HL-60/S4 treated with retinoic acid at 250 ng/mL for 4 days and 3 days (cell line): ENCODE results near the gene NADK2.

ENCODE experiments used
- in situ Hi-C: fragments of 300-500 bp; cut with MboI; formaldehyde crosslinking; loops from 2 replicates; pipeline ENCODE4 v1.7.0; 2022; ENCODE audit warnings: low sequenced_read_pairs

The NADK2 gene

DNA sequence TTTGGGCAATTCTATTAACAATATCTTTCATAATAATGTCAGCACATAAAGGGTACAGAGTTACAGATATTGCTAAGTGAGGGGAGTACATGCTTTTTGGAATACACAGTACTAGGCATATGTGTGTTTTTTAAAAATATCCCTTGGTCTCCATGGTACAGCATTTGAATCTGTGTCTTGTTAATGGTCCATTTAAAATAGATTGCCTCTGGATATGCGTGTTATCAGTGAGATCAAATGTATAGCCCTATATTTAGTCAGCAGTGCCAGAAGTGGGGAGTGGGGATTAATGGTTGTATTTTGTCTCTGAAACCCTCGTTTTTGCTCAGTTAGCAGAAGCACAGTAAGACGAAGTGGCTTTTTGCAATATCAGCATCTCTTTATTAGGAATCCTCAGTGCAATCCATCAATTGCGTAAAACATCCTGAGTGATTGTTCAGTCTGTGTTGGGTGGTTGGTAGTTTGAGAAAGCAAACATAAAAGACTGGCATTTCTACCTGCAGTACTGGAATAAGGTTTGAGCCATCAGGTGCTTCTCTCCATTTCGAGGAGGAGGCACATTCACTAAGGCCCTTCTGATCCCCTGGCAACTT is 70.8 kb downstream of the NADK2 start:
- in situ Hi-C loops = no loop called here

DNA sequence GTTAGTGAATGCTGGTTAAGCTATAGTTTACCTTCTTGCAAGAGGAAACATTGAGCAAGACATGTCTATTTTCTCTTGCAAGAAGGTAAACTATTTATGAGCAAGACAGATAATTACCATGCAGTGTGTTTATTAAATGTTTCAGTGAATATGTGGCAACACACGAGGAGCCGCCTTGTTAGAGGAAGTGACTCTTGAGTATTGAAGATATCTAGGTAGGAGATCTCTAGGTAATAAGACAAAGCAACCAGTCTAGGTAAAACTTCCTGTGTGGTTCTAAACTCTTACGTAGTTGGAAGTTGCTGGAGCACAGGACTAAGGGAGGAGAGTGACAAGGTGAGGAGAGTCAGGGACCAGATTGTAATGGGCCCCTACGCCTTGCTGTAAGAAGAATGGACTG is 73.0 kb downstream of the NADK2 start:
- in situ Hi-C loops = no loop called here

DNA sequence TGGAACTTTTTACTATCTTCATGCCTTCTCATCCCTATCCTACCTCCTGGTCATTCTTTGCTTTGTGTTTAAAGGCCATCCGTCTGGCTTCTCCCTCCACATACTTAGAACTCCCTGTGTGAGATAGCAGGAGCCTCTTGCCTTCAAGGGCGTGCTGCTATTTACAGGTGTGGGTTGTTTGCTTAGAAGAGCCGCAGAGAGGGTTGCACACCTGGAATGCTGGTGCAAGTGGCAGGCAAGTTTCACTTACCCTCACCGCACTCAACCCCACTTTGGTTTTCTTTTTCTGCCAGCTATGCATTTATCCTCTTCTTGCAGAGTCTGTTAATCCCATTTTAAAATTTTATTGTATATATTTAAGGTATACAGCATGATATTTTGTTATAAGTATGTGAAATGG is 77.3 kb downstream of the NADK2 start:
- in situ Hi-C loops = no loop called here

DNA sequence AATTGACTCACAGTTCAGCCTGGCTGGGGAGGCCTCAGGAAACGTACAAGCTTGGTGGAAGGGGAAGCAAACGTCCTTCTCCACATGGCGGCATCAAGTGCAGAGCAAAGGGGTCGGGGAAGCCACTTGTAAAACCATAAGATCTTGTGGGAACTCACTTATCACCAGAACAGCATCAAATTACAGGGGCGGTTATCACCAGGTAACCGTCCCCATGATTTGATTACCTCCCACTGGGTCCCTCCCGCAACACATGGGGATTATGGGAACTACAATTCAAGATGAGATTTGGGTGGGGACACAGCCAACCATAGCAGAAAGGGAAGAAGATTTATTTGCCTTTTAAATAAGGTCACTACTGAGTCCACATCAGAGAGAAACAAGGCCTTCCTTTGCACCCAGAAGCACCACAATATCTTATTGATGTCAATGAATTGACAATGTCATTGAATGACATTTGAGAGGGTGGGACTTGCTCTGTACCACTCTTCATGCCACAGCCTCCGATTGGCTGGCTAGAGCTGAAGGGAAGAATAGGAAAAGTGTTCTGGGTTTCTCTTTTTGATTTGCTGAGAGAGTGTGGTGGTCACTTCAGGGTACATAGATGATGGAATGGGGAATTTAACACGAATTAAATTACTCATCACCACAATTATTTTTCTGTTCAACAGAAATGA is 78.8 kb downstream of the NADK2 start:
- in situ Hi-C loops = no loop called here

DNA sequence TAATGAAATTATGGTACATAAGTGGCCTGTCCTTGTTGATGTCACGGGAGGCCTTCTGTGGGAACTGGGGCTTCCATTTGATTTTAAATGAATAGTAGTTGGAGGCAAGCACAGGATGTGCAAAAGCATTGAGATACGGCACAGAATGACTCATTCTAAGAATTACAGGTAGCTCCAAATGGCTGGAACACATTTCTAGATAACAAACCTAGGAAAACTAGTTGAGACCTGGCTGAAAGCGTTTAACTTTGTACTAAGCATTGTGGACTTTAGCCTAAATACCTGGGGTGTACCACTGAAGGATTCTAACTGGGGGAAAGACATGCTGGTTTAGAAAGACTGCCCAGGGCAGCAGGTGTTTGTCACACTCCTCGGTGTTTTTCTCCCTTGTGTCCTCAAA is 80.4 kb downstream of the NADK2 start:
- in situ Hi-C loops = no loop called here

DNA sequence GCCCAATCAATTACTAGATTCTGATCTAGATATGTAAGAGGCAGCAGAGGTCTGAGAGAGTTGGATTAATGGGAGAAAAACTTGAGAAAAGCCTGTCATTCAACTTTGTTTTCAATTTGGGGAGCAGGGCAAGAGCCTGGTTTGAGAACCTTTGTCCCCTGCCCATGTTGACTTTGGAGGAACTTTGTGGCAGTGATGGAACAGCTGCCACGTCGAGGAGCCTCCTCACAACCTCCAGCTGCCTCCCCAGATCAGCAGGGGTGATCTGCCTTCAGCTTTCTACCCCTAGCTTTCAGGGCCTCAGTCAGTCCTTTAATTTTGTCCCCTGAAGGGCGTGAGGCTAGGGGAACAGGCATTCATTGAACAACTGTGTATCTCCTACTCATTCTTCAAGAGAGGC is 81.1 kb downstream of the NADK2 start:
- in situ Hi-C loops = no loop called here

DNA sequence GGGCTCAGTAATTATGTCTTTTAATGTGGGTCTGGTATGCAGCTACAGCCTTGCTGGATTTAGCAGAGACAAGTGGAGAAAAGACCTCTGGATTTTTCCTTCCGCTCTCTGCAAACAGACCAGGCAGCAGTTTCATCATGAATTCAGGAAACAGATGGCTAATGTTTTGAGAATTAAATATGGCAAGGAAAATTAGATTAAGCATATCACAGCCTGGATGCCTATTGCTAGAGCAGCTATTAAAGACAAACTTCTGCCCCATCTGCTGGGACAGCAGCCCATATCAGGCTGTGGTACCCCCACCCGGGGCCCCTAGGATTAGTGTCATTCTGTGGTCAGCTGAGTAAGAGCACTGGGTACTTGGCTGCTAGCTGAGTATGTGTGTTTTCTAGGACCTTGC is 83.6 kb downstream of the NADK2 start:
- in situ Hi-C loops = no loop called here

DNA sequence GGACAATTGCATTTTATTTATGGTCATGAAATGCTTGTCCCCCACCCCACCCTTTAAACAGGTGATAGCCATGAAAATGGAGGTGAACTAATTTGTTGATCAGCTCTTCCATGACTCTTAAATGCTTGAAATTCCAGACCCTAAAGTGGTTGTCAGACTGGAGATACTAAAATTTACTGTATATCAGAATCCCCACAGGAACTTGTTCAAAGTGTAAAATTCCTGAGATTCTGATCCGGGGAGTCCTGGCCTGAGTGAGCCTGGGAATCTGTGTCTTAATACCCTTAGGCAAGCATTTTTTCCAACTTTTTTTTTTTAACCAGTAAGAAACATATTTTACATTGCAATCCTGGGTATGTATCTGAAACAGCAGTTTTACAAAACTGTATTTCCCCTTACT is 85.1 kb downstream of the NADK2 start:
- in situ Hi-C loops = no loop called here

DNA sequence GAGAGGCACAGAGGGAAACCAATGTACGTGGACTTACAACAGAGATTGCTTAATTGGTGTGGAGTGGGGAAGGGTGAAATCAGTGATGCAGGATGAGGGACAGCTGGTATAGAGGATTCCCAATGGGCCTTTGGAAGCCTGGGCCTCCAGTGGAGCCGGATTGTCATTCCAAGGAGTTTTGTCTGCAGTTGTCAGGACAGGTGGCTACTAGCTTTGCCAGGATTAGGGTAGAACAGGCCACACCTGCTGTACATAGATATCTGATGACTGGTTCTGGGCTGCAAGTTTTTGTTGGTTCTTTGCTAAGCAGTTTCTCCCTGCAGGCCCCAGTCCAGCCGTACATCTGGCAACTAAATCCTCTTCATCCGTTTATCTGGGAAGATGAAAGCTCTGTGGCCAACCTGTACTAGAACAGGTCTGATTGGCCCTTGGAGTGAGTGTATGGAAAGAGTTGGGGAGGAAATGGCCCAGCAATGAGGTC is 85.6 kb downstream of the NADK2 start:
- in situ Hi-C loops = no loop called here

DNA sequence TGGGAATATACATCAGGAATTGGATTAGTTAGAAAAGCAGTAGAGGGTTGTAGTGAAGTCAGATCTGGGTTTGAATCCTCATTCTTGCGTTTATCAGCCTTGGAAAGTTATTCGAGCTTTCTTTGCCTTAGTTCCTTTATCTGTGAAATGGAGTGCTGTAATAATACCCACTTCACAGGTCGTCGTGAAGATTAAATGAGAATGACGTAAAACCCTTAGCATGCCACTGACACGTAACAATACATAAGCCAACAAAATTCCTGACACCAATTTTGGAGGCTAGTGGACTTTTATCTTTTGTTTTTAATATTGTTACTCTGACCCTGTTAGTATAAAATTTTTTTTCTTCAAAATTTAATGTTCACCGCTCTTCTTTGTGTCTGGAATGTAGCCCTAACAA is 86.4 kb downstream of the NADK2 start:
- in situ Hi-C loops = no loop called here

DNA sequence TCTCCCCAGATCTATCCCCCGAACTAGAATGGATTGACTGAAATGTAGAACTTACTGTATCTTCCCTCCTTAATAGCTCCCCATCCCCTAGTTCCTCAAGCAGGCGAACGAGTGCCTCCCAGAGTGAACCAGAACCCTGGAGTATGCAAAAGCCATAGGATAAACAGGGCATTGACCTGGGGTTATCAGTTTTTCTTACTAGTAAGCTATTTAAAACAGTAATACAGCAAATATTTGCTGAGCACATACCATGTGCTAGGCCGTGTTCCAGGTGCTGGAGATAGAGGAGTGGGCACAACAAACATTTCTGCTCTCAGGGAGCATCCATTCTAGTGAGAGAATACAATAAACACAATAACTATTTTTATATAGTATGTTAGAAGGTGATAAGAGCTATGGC is 88.0 kb downstream of the NADK2 start:
- in situ Hi-C loops = no loop called here

DNA sequence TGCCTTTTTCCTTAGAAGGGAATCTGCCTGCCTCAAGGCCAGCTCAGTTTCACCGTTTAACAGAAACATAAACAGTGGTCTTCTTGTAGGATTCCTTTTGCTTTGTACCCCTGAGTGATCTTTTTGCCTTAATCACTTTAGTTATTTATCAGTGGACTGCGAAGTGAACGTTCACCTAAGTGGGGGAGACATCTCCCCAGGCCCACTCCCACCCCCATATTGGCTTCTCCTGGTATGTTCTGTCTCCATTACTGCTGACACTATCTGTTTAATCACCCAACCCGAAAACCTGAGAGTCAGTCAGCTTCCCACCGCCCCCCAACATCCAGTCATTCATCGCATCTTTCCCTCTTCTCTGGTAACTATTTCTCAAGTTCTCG is 88.4 kb downstream of the NADK2 start:
- in situ Hi-C loops = no loop called here

DNA sequence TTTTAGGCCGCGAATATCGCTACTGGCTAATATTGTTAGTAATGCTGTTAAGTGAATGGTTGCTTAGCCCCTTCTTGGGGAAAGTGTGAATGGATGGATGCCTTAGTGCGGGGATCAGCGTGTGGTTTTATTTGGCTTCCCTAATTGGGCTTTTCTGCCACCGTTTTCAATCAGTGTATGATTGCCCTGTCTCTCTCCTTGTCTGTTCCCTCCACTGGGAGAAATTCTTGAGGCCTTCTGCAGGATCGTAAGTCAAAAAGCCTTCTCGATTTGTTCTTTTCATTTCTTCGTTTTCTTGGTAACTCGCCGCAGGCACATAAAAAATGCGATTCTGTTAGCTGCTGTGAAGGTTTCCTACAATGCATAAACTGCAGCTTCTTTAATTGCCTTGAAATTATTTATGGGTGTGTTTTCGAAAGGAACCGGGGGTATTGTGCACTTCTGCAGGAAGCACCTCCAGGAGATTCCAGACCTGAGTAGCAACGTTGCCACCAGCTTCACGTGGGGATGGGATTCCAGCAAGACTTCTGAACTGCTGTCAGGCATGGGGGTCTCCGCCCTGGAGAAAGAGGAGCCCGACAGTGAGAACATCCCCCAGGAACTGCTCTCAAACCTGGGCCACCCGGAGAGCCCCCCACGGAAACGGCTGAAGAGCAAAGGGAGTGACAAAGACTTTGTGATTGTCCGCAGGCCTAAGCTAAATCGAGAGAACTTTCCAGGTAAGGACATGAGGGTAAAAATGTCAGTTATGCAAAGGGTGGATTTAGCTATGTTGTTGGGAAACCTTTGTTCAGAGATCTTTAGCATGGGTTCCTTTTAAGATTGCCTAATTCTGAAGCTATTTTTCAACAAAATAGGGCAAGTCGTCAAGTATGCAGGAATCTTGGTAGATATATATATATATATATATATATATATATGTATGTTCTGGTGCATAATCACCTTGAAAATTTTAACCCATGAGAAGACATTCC is 89.1 kb downstream of the NADK2 start:
- in situ Hi-C loops = no loop called here

DNA sequence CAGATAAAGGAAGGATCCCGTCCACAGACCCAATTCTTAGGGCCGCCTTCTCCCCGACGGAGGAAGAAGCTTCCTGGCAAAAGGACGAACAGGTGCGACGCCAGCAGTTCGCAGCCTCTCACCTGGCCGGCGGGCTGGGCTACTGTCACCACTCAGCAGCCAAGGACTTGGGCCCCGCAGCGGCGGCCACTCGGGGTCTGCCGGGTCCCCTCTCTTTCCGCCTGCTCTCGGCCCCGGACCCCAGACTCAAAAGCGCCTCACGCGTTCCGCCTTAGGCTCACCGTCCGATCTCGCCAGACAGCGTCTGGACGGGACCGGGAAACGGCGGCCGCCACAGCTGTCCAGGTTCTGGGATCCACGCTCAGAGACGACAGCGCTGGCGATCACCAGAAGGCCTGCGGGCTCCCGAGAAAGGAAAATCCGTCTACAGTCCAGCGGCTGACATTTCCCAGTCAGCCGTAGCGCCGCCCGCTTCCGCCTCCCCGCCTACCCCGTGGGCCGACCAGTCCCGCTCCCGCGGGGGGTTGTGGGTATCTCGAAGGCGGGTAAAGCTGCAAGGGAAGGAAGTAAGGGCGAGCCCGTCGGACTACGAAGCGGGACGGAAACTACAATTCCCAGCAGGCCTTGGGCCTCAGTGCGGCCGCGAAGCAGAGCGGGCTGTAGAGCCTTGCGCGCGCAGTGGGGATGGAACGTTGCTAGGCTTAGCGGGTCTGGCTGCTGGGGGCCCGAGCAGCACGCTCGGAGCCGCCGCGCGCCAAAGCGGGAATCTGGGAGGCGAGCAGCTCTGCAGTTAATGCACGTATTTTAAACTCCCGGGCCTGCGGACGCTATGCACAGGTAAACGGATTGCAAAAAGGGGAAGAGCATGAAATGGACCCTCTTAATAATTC is 90.0 kb downstream of the NADK2 start, which contains the start of the genes LMBRD2 and SKP2:
Gene LMBRD2 (minus strand): TSS at position 454 of the 890 bp plus-strand sequence. CDS start 8,538 bp downstream, outside the sequence.
Gene SKP2 (plus strand): TSS at position 678 of the 890 bp plus-strand sequence. CDS start 152 bp downstream, at position 830.
- in situ Hi-C loops = no loop called here

DNA sequence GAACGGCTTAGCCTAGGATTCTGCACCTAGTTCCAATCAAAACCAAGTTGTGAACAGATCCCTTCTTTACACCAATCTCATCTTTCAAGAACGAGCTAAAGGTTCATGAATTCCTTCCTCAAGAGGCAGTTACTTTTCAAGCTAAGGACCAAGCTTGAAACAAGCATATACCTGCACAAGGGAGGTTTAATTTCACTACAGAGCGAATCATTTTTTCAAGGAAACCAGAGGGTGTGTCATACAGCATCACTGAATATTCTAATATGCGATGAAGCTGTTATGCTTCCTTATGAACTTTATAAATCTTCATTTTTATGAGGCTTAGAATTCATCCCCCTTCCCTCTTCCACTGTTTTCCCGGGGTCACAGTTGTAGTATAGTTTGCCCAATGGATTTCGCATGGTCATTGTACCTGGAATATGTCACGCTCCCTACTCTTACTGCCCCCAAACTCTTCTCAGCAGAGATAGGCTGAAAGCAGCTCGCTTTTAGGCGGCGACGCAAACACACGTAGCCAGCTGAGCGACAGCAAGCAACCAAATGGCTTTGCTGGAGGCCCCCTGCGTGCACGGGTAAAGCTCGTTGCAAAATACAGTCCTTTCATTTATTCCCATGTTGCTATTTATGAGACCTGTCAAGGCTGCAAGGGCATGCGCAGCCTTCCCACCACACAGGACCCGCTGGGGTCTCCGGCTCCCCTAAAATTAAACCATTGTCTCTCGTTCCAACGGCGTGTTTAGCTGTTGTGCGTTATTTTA is 90.9 kb downstream of the NADK2 start:
- in situ Hi-C loops = no loop called here

DNA sequence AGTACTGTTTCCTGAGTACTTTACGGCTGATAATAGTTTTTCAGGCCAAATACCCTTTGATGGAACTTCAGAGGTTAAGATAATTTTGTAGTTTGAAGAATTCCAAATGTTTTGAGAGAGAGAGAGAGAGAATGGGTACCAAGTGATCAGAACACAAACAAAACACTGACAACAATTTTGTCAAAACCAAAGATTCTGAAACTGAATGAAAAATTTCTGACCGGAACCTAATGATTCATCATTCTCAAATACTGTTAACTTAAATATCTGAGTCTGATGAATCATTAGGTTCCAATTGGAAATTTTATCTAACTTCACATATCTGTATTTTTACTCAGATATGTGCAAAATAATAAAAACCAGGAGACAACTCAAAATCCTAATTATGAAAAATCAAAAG is 94.0 kb downstream of the NADK2 start:
- in situ Hi-C loops = no loop called here

DNA sequence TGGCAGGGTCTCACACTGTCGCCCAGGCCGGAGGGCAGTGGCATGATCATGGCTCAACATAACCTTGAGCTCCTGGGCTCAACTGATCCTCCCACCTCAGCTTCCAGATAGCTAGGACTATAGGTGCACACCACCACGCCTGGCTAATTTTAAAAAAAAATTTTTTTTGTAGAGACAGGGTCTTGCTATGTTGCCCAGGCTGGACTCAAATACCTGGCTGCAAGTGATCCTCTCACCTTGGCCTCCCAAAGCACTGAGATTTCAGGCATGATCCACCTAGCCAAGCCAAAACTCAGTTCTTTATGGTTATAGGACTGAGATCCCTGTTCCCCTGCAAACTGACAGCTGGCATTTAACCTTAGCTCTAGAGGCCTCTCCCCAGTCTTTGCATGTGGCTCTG is 95.3 kb downstream of the NADK2 start:
- in situ Hi-C loops = no loop called here

DNA sequence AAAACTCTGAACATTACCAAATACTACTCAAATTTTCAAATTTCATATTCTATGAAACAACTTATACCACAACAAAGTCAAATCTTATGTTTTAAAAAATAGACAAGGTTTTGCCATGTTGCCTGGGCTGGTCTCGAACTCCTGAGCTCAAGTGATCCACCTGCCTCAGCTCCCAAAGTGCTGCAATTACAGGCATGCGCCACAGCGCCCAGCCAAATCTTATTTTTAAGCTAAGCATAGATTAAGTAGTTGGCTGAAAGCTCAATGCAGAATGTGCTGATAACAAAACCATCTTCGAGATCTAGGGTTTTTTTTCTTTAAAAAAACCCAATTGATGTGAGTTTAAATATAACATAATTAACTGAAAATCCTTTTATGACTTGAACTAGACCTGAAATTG is 96.4 kb downstream of the NADK2 start:
- in situ Hi-C loops = no loop called here
